ENCODE data around the gene CMTR1.

DNA sequence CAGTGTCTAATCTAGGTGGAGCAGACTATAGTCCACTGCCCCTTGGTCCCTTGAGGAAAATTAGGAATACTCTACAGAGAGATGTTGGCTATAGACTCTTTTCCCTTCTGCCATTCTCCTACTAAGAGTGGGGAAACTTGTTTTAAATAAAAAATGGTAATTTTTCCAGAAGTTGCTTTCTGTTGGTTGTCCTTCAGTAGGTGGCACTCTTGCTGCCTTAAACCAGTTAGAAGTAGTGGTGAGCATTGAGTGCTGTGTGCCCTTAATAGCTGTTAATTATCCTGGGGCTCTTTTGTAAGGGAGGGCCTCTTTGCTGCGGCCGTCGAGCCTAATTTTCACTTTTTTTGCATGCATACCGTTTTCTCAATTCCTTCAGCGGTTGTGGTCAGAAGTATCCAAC is 2.8 kb downstream of the CMTR1 start:
- TF ChIP-seq HDAC6 (IDR thresholded peaks at IDR 0.05; ENCODE audit: low read depth, low read length) = no peak
- no peak for TF ChIP-seq POLR2AphosphoS5 (IDR thresholded peaks at IDR 0.05; ENCODE audit: low read depth, low read length)
- no peak for TF ChIP-seq FOXM1 (CRISPR knock-in tag; IDR thresholded peaks at IDR 0.05)
- no peak for TF ChIP-seq RAD21 (CRISPR knock-in tag; IDR thresholded peaks at IDR 0.05)

All from HepG2 (cell line).